Chondrocyte (in vitro differentiated cells): Measurements from ENCODE around the gene CCN6. TPM values are rescaled to one million over a fixed set of nuclear protein-coding genes. Genes with fewer than 3 reads are reported as not detected.
"Not testable (repeated sequence)": the region's sequence is repeated elsewhere in the genome, so short reads cannot be mapped to it uniquely, and the experiment has no call there.

Experiments
- DNase-seq: peaks from one replicate; pipeline ENCODE4 v3.0.0; 2021; ENCODE audit warnings: mixed read lengths, low spot score
- H3K27ac Mint-ChIP-seq: one replicate; pipeline ENCODE4 v1.8.0; 2021; ENCODE audit warnings: mild to moderate bottlenecking, moderate library complexity, mixed read lengths; ENCODE audit not compliant: unreplicated experiment
- H3K27me3 Mint-ChIP-seq: 2 replicates; pipeline ENCODE4 v1.8.0; 2021; ENCODE audit warnings: low read depth, mixed read lengths
- H3K36me3 Mint-ChIP-seq: 2 replicates; pipeline ENCODE4 v1.8.0; 2021; ENCODE audit warnings: low read depth, mixed read lengths
- H3K4me1 Mint-ChIP-seq: 2 replicates; pipeline ENCODE4 v1.8.0; 2021; ENCODE audit warnings: low read depth, mild to moderate bottlenecking, mixed read lengths
- H3K4me3 Mint-ChIP-seq: one replicate; pipeline ENCODE4 v1.8.0; 2021; ENCODE audit warnings: mild to moderate bottlenecking, moderate library complexity, mixed read lengths; ENCODE audit not compliant: unreplicated experiment
- H3K9me3 Mint-ChIP-seq: 2 replicates; pipeline ENCODE4 v1.8.0; 2021; ENCODE audit warnings: low read depth, mixed read lengths
- total RNA-seq: library from RNA; stranded (reverse); gene quantifications from 3 replicates; pipeline ENCODE4 v1.2.1, GENCODE V29; 2021
- TF ChIP-seq, protein P1 (sequence below): fragments of 200-600 bp; sonication (generic); IDR thresholded peaks from 2 replicates; pipeline ENCODE4 v1.5.0; 2021; ENCODE audit warnings: antibody characterized with exemption, mild to moderate bottlenecking, moderate library complexity

The CCN6 gene
- total RNA-seq, 1 donor from 2014 or later = not detected

DNA sequence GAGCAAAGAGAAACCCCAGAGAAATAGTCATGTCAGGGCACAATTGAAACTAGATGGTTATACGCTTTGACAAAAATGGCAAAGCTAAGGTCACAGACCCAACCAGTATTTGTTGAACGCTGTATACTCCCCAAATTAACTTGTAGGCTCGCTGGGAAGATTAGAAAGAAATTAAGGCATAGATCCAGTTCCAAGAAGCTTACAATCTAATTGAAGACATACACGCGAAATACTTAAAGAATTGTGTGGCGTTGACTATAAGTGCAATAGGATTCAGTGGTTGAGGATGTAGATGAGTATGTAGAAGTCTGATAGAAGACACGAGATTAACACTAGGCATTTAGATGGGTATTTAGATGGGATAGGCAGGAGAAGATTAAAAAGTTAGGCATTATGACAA lies 34.0 kb downstream of the CCN6 start:
- H3K9me3 Mint-ChIP-seq = no peaks in the 10 kb centered on the region
- no peak overlapping the region for H3K4me3 Mint-ChIP-seq
- TF ChIP-seq, protein P1, sequence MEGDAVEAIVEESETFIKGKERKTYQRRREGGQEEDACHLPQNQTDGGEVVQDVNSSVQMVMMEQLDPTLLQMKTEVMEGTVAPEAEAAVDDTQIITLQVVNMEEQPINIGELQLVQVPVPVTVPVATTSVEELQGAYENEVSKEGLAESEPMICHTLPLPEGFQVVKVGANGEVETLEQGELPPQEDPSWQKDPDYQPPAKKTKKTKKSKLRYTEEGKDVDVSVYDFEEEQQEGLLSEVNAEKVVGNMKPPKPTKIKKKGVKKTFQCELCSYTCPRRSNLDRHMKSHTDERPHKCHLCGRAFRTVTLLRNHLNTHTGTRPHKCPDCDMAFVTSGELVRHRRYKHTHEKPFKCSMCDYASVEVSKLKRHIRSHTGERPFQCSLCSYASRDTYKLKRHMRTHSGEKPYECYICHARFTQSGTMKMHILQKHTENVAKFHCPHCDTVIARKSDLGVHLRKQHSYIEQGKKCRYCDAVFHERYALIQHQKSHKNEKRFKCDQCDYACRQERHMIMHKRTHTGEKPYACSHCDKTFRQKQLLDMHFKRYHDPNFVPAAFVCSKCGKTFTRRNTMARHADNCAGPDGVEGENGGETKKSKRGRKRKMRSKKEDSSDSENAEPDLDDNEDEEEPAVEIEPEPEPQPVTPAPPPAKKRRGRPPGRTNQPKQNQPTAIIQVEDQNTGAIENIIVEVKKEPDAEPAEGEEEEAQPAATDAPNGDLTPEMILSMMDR = no peak
- no peaks in the 10 kb centered on the region for H3K27me3 Mint-ChIP-seq
- peaks cover 9% of the 10 kb centered on the region for H3K4me1 Mint-ChIP-seq
- H3K27ac Mint-ChIP-seq = no peak overlapping the region
- no peak for DNase-seq
- H3K36me3 Mint-ChIP-seq = peaks cover 6% of the 10 kb centered on the region

DNA sequence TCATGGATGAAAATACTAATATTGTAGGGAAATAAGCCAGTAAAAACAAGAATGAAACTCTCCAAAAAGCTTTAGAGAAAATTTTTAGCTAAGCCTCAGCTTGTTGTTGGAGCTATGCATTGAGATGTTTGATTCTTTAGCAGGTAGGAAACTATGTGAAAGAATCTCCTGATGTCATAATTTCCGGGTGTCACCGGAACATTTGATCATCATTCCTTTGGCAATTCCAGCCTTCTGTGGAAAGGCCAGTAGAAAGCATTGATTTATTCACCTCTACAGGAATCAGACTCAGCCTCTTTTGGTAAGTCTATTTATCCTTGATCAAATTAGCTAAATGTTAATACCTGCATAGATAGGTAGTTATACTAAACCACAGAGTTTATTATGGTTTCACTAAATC lies 43.0 kb downstream of the CCN6 start:
- TF ChIP-seq, protein P1 = no peak
- no peak for DNase-seq

DNA sequence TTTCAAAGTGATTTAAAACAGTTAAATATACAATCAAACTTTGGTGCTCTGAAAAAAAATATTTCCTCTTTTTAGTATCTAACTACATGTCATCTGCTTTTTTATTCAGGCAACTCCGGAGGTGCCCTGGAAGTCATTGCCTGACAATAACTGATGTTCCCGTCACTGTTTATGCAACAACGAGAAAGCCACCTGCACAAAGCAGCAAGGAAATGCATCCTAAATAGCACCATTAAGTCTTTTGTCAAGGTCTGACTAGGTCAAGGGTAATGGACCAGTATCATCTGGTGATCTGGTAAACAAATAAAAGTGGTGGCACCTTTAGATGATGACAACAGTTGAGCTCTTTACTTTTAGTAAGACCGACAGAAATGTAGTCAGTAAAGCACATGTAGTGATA lies 46.7 kb downstream of the CCN6 start:
- DNase-seq = no peak
- Mint-ChIP-seq H3K4me3 (no peak overlapping the region), H3K4me1 (peaks cover 3% of the 10 kb centered on the region), H3K36me3 (peaks cover 30% of the 10 kb centered on the region), H3K27ac (no peak overlapping the region), H3K27me3 (no peaks in the 10 kb centered on the region), H3K9me3 (peaks cover 4% of the 10 kb centered on the region)
- TF ChIP-seq, protein P1 = no peak

More for the DNA sequence above, 43.0 kb downstream of the CCN6 start:
- H3K36me3 Mint-ChIP-seq = peaks cover 17% of the 10 kb centered on the region
- H3K27me3 Mint-ChIP-seq = no peaks in the 10 kb centered on the region
- no peak overlapping the region for H3K4me3 Mint-ChIP-seq
- H3K4me1 Mint-ChIP-seq = peaks cover 2% of the 10 kb centered on the region
- H3K27ac Mint-ChIP-seq = no peak overlapping the region
- no peaks in the 10 kb centered on the region for H3K9me3 Mint-ChIP-seq

DNA sequence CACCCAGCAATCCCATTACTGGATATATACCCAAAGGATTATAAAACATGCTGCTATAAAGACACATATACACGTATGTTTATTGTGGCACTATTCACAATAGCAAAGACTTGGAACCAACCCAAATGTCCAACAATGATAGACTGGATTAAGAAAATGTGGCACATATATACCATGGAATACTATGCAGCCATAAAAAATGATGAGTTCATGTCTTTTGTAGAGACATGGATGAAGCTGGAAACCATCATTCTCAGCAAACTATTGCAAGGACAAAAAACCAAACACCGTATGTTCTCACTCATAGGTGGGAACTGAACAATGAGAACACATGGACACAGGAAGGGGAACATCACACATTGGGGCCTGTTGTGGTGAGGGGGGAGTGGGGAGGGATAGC lies 52.1 kb downstream of the CCN6 start:
- H3K4me1 Mint-ChIP-seq, H3K9me3 Mint-ChIP-seq, DNase-seq, H3K27ac Mint-ChIP-seq, H3K4me3 Mint-ChIP-seq, H3K27me3 Mint-ChIP-seq: not testable (repeated sequence)
- peaks cover 36% of the 10 kb centered on the region for H3K36me3 Mint-ChIP-seq

DNA sequence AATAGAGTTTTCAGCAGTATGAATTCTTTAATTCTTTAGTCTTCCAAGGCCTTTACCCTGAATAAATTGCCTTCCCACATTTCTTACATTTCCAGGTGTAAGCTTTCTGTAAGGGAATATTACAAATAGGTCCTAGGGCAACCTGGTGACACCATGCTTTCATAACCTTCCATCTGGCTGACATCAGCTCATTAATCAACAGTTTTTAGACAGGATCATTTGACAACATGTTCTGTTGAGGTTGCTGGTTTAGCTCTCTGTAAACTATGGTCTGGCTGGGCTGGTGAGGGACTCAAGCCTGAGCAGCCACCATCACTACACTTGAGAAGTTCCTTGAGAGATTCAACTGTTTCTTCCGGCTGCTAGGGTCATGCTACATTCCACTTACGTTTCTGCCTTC lies 52.7 kb downstream of the CCN6 start:
- Mint-ChIP-seq H3K27me3 (no peaks in the 10 kb centered on the region), H3K4me1 (peaks cover 6% of the 10 kb centered on the region), H3K27ac (no peak overlapping the region), H3K36me3 (peaks cover 36% of the 10 kb centered on the region), H3K9me3 (peaks cover 8% of the 10 kb centered on the region), H3K4me3 (no peak overlapping the region)
- TF ChIP-seq, protein P1 = no peak
- DNase-seq = no peak

DNA sequence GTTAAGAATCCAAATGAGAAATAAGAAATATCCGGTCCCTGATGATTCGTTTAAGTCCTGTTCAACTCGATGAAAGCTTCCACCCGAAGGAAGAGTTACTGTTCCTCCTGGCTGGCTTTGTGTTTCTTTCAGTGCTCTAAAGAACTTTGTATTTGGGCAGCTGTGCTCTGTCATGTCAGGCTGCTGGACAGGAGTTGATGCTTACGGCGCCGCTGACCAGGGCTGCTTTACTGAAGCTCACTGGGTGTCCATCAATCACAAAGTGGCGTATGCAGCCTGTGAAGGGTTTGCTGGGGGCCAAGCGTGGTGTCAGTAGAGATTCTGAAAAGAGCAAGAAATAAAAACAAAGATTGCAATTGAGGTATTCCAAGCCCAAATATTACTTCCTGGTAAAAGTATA lies 55.4 kb downstream of the CCN6 start:
- Mint-ChIP-seq H3K27me3 (no peaks in the 10 kb centered on the region), H3K36me3 (peaks cover 37% of the 10 kb centered on the region), H3K4me3 (no peak overlapping the region), H3K4me1 (peaks cover 3% of the 10 kb centered on the region), H3K9me3 (peaks cover 8% of the 10 kb centered on the region), H3K27ac (no peak overlapping the region)
- TF ChIP-seq, protein P1 = no peak
- DNase-seq = no peak
